A549 (cell line): ENCODE data around the gene DPYD. TPM values are rescaled to one million over a fixed set of nuclear protein-coding genes. Genes with fewer than 3 reads are reported as not detected.

ENCODE experiments used
- ATAC-seq, 2 experiments: fragments of 200-7000 bp in 1 of 2; fragments of >200 bp in 1 of 2; cut with Nextera tagmentation in 1 of 2; cut with Tn5 transposase in 1 of 2; 3 replicates each; pipeline versions ENCODE4 v1.8.0 to v1.9.1; 2018 to 2020; ENCODE audit warnings: mild to moderate bottlenecking in 1 of 2, moderate library complexity in 1 of 2
- CTCF ChIA-PET: fragments of 300-600 bp; sonication (Branson Sonifier 250); formaldehyde crosslinking; extraction: SDS; loops from one replicate; lab custom pipeline; 2021; ENCODE audit warnings: antibody characterized with exemption, inconsistent platforms; lab: Yijun Ruan, JAX
- POLR2A ChIA-PET: fragments of 350-600 bp; formaldehyde crosslinking; extraction: SDS; loops from one replicate; lab custom pipeline; 2021; ENCODE audit warnings: antibody characterized with exemption, inconsistent platforms; lab: Yijun Ruan, JAX
- DNase-seq, 2 experiments: peaks; one replicate each; pipeline versions ENCODE4 v3.0.0 to v3.0.0-alpha.2; 2011 to 2016; ENCODE audit warnings: low read depth in 1 of 2, low spot score in 1 of 2
- FAIRE-seq: peaks from 2 replicates; lab custom pipeline; 2011; peaks lifted over from hg19 to GRCh38; lab: Jason Lieb, UNC
- H3K27ac ChIP-seq, 2 experiments: fragments of >200 bp; sonication (Bioruptor Twin); formaldehyde crosslinking; 3 replicates each; pipeline ENCODE4 v1.5.1; 2016 to 2017
- H3K4me1 ChIP-seq: fragments of >200 bp; sonication (Bioruptor Twin); formaldehyde crosslinking; 3 replicates; pipeline ENCODE4 v1.6.1; 2016
- H3K4me2 ChIP-seq: fragments of >200 bp; sonication (Bioruptor Twin); formaldehyde crosslinking; 3 replicates; pipeline ENCODE4 v1.6.1; 2016
- H3K4me3 ChIP-seq: fragments of >200 bp; sonication (Bioruptor Twin); formaldehyde crosslinking; 3 replicates; pipeline ENCODE4 v1.5.1; 2016
- H3K9me3 ChIP-seq: fragments of >200 bp; sonication (Bioruptor Twin); formaldehyde crosslinking; 3 replicates; pipeline ENCODE4 v1.6.1; 2016
- ATOH8 ChIP-seq: fragments of 250-450 bp; sonication (Bioruptor Pico); IDR thresholded peaks from 2 replicates; pipeline ENCODE4 v1.5.0; 2020; ENCODE audit warnings: low read depth, mild to moderate bottlenecking, moderate library complexity
- BCL3 ChIP-seq: fragments of >200 bp; sonication (Bioruptor Twin); formaldehyde crosslinking; IDR thresholded peaks from 3 replicates; pipeline ENCODE4 v1.6.1; 2016
- CBX8 ChIP-seq: fragments of 200-600 bp; sonication (generic); IDR thresholded peaks from 2 replicates; pipeline ENCODE4 v1.6.1; 2016
- CEBPB ChIP-seq, 2 experiments: fragments of >200 bp in 1 of 2; sonication (Bioruptor Twin) in 1 of 2; formaldehyde crosslinking in 1 of 2; IDR thresholded peaks; 2 replicates each; pipeline ENCODE4 v1.6.1; 2012 to 2016
- CHD2 ChIP-seq: fragments of 150-350 bp; IDR thresholded peaks from 2 replicates; pipeline ENCODE4 v1.6.1; 2014; ENCODE audit warnings: low read length; ENCODE audit not compliant: partially characterized antibody
- CHD4 ChIP-seq: fragments of 200-600 bp; sonication (generic); IDR thresholded peaks from 2 replicates; pipeline ENCODE4 v1.6.1; 2016; ENCODE audit warnings: antibody characterized with exemption, mild to moderate bottlenecking, borderline replicate concordance
- EHMT2 ChIP-seq: fragments of 200-600 bp; sonication (generic); IDR thresholded peaks from 2 replicates; pipeline ENCODE4 v1.6.1; 2016; ENCODE audit warnings: antibody characterized with exemption, low read depth, mild to moderate bottlenecking, moderate library complexity
- FOSB ChIP-seq: fragments of 250-450 bp; sonication (Bioruptor Pico); IDR thresholded peaks from 2 replicates; pipeline ENCODE4 v1.5.0; 2020; ENCODE audit warnings: mild to moderate bottlenecking, moderate library complexity
- FOSL2 ChIP-seq, 2 experiments: fragments of 450-650 bp in 1 of 2; fragments of >200 bp in 1 of 2; sonication (Bioruptor Twin) in 1 of 2; formaldehyde crosslinking; IDR thresholded peaks; 2 replicates each; pipeline versions ENCODE4 v1.5.0 to v1.6.1; 2016 to 2020; ENCODE audit warnings: mild to moderate bottlenecking in 1 of 2, moderate library complexity in 1 of 2
- FOXS1 ChIP-seq: fragments of 250-450 bp; sonication (Bioruptor Pico); IDR thresholded peaks from 2 replicates; pipeline ENCODE4 v1.5.0; 2020; ENCODE audit warnings: mild to moderate bottlenecking, moderate library complexity
- GATA3 ChIP-seq: IDR thresholded peaks from 2 replicates; pipeline ENCODE4 v1.6.1; 2012; ENCODE audit warnings: borderline replicate concordance
- HDAC2 ChIP-seq: fragments of 200-600 bp; sonication (generic); IDR thresholded peaks from 2 replicates; pipeline ENCODE4 v1.6.1; 2016
- HOXA7 ChIP-seq: fragments of 250-450 bp; sonication (Bioruptor Pico); IDR thresholded peaks from 2 replicates; pipeline ENCODE4 v1.5.0; 2020; ENCODE audit warnings: mild to moderate bottlenecking, moderate library complexity
- HOXB13 ChIP-seq: fragments of 250-450 bp; sonication (Bioruptor Pico); IDR thresholded peaks from 2 replicates; pipeline ENCODE4 v1.5.0; 2020; ENCODE audit warnings: low read depth, mild to moderate bottlenecking, moderate library complexity
- JUNB ChIP-seq: fragments of >200 bp; sonication (Bioruptor Twin); formaldehyde crosslinking; IDR thresholded peaks from 2 replicates; pipeline ENCODE4 v1.6.1; 2016
- MAFK ChIP-seq: fragments of 450-650 bp; IDR thresholded peaks from 2 replicates; pipeline ENCODE4 v1.6.1; 2014; ENCODE audit not compliant: partially characterized antibody
- MAZ ChIP-seq: fragments of 150-350 bp; IDR thresholded peaks from 2 replicates; pipeline ENCODE4 v1.6.1; 2014; ENCODE audit warnings: antibody characterized with exemption, low read depth, low read length, borderline replicate concordance
- NPAS2 ChIP-seq: fragments of 250-450 bp; sonication (Bioruptor Pico); IDR thresholded peaks from 2 replicates; pipeline ENCODE4 v1.8.0; 2022; ENCODE audit warnings: mild to moderate bottlenecking, moderate library complexity, borderline replicate concordance
- RAD21 ChIP-seq, 2 experiments: fragments of >200 bp in 1 of 2; sonication (Bioruptor Twin) in 1 of 2; formaldehyde crosslinking in 1 of 2; IDR thresholded peaks in 1 of 2; conservative IDR thresholded peaks in 1 of 2; 2 replicates in 1 of 2; 3 replicates in 1 of 2; pipeline ENCODE4 v1.6.1; 2012 to 2018; ENCODE audit warnings: inconsistent platforms in 1 of 2
- RARB ChIP-seq: fragments of 250-450 bp; sonication (Bioruptor Pico); IDR thresholded peaks from 2 replicates; pipeline ENCODE4 v1.8.0; 2021; ENCODE audit warnings: mild to moderate bottlenecking, moderate library complexity
- RCOR1 ChIP-seq: fragments of 150-350 bp; IDR thresholded peaks from 2 replicates; pipeline ENCODE4 v1.6.1; 2014; ENCODE audit warnings: antibody characterized with exemption, low read length, low read depth
- REST ChIP-seq: fragments of 200-600 bp; sonication (generic); IDR thresholded peaks from 2 replicates; pipeline ENCODE4 v1.6.1; 2016; ENCODE audit warnings: antibody characterized with exemption, mild to moderate bottlenecking, moderate library complexity
- RFX5 ChIP-seq: fragments of 450-650 bp; IDR thresholded peaks from 2 replicates; pipeline ENCODE4 v1.7.1; 2014; ENCODE audit warnings: antibody characterized with exemption, mild to moderate bottlenecking, moderate library complexity
- ZC3H11A ChIP-seq: fragments of 450-650 bp; IDR thresholded peaks from 2 replicates; pipeline ENCODE4 v1.6.1; 2014; ENCODE audit warnings: antibody characterized with exemption, mild to moderate bottlenecking
- ZFP36 ChIP-seq: fragments of 450-650 bp; IDR thresholded peaks from 2 replicates; pipeline ENCODE4 v1.6.1; 2014; ENCODE audit warnings: borderline replicate concordance; ENCODE audit not compliant: partially characterized antibody
- WGBS: methylation state at CpG from one replicate; pipeline ENCODE4 v1.1.6; 2017; ENCODE audit errors: missing lambda C conversion rate; 5-methylcytosine and 5-hydroxymethylcytosine counted together
- polyA plus RNA-seq, 4 experiments: library from polyadenylated mRNA; depleted of rRNA in 3 of 4; stranded (reverse); fragments of >200 nt; fragmentation: RNase III in 1 of 4; extraction: RNeasy Plus Mini Kit Qiagen cat#74134 plus additional on column Dnase treatment in 1 of 4; gene quantifications; 2 replicates in 3 of 4; 3 replicates in 1 of 4; pipeline ENCODE4 v1.2.3, GENCODE V29; 2011 to 2017
- TF ChIP-seq, protein P1 (sequence below): IDR thresholded peaks from 2 replicates; pipeline ENCODE4 v1.6.1; 2012; ENCODE audit warnings: low read depth, borderline replicate concordance
- TF ChIP-seq, protein P2 (sequence below): fragments of >200 bp; sonication (Bioruptor Twin); formaldehyde crosslinking; IDR thresholded peaks from 2 replicates; pipeline ENCODE4 v1.6.1; 2016

Gene DPYD
- polyA plus RNA-seq, 2 of the 4 experiments (the other 2 are of a cell fraction): 5.9 to 7.5 TPM

- no peak for DNase-seq
- ChIA-PET CTCF (no interaction called here), POLR2A (no interaction called here)
- no peak for ATAC-seq
- no peak for FAIRE-seq
- WGBS: 9% methylated on average over 1 of the region's 1 CpG
- Histone ChIP-seq H3K4me1 (no peaks in the 10 kb centered on the region), H3K4me2 (no peak overlapping the region), H3K9me3 (no peaks in the 10 kb centered on the region), H3K27ac (no peak overlapping the region), H3K4me3 (no peak overlapping the region)
- TF ChIP-seq CEBPB (IDR thresholded peaks at IDR 0.05) (no peak), EHMT2 (no peak), CHD4 (no peak), FOSB (CRISPR knock-in tag) (no peak), REST (no peak), ZFP36 (no peak), FOSL2 (IDR thresholded peaks at IDR 0.05) (no peak), FOSL2 (CRISPR knock-in tag; IDR thresholded peaks at IDR 0.05) (no peak), RCOR1 (no peak), ATOH8 (no peak), HDAC2 (no peak), HOXA7 (CRISPR knock-in tag) (no peak), RARB (CRISPR knock-in tag) (no peak), NPAS2 (CRISPR knock-in tag) (no peak), ZC3H11A (no peak), MAZ (no peak), RAD21 (conservative IDR thresholded peaks at IDR 0.05 in 1 of 2, IDR thresholded peaks at IDR 0.05 in 1 of 2) (no peak), RFX5 (no peak)
- TF ChIP-seq, protein P1, sequence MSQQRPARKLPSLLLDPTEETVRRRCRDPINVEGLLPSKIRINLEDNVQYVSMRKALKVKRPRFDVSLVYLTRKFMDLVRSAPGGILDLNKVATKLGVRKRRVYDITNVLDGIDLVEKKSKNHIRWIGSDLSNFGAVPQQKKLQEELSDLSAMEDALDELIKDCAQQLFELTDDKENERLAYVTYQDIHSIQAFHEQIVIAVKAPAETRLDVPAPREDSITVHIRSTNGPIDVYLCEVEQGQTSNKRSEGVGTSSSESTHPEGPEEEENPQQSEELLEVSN: no peak
- TF ChIP-seq, protein P2, sequence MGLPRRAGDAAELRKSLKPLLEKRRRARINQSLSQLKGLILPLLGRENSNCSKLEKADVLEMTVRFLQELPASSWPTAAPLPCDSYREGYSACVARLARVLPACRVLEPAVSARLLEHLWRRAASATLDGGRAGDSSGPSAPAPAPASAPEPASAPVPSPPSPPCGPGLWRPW: no peak
Measured at GRCh38 chr1:97412737-97413136, 508.1 kb downstream of the DPYD start.

DNA sequence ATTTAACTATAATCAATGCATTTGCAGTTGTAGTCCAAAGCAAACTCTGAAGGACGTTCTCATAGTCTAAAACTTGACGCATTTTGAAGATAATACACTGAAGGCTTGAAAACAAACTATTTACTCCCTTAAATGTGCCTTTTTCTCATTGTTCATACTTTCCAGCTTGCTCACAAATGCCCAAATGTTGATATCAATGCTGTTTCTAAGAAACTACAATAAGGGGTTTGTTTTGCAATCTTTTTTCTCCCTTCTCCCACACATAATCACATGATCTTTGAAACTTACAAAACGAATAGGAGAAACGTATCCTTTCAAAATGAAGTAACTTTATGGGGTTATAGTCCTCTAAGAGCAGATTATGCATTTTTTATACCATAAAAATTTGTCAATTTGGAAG lies 508.7 kb downstream of the DPYD start:
- CTCF ChIA-PET: no interaction called here
- TF ChIP-seq CHD2 (no peak), HOXB13 (no peak), EHMT2 (no peak), CBX8 (no peak), CHD4 (no peak), BCL3 (no peak), GATA3 (no peak), FOXS1 (CRISPR knock-in tag) (no peak), REST (no peak), MAFK (no peak), JUNB (no peak), HOXA7 (CRISPR knock-in tag) (no peak)

More for the DNA sequence above, 508.7 kb downstream of the DPYD start:
- Histone ChIP-seq H3K4me2 (no peak overlapping the region), H3K4me3 (no peak overlapping the region), H3K27ac (no peak overlapping the region), H3K9me3 (no peaks in the 10 kb centered on the region), H3K4me1 (no peaks in the 10 kb centered on the region)
- ATAC-seq: no peak
- no peak for FAIRE-seq
- POLR2A ChIA-PET: no interaction called here
- WGBS: 75% methylated on average over 4 of the region's 4 CpGs
- no peak for DNase-seq
